K562 (cell line): ENCODE results near the gene SUMF1. TPM values are rescaled to one million over a fixed set of nuclear protein-coding genes. Genes with fewer than 3 reads are reported as not detected.

Experiments
- ASH1L ChIP-seq: fragments of 450-650 bp; IDR thresholded peaks from 2 replicates; pipeline ENCODE4 v1.6.1; 2018; ENCODE audit warnings: borderline replicate concordance, mild to moderate bottlenecking, low read depth; ENCODE audit not compliant: partially characterized antibody
- CEBPB ChIP-seq: fragments of 450-650 bp; IDR thresholded peaks from 2 replicates; pipeline ENCODE4 v1.6.1; 2016; ENCODE audit warnings: missing genetic modification characterization, missing compliant biosample characterization
- DIDO1 ChIP-seq: fragments of 450-650 bp; IDR thresholded peaks from 2 replicates; pipeline ENCODE4 v1.6.1; 2016; ENCODE audit warnings: low read depth, missing biosample characterization, missing genetic modification characterization
- DMBX1 ChIP-seq: fragments of 250-450 bp; sonication (Bioruptor Pico); IDR thresholded peaks from 2 replicates; pipeline ENCODE4 v1.8.0; 2022; ENCODE audit warnings: inconsistent platforms, mild to moderate bottlenecking, moderate library complexity, borderline replicate concordance
- DPF2 ChIP-seq: fragments of 450-650 bp; IDR thresholded peaks from 2 replicates; pipeline ENCODE4 v1.6.1; 2016
- FOXA3 ChIP-seq, 2 experiments: fragments of 450-650 bp in 1 of 2; sonication (generic) in 1 of 2; formaldehyde crosslinking; IDR thresholded peaks in 1 of 2; conservative IDR thresholded peaks in 1 of 2; 2 replicates each; pipeline versions ENCODE4 v1.4.0 to v1.8.0; 2020 to 2022; ENCODE audit warnings: mild to moderate bottlenecking in 2 of 2, missing genetic modification reagents in 1 of 2
- HNRNPK ChIP-seq: fragments of 200-400 bp; formaldehyde crosslinking; IDR thresholded peaks from one replicate; pipeline ENCODE4 v1.6.1; 2018; ENCODE audit warnings: mild to moderate bottlenecking, low read depth, low read length; ENCODE audit not compliant: poor library complexity, severe bottlenecking
- MECOM ChIP-seq: fragments of 250-450 bp; sonication (Bioruptor Pico); IDR thresholded peaks from 2 replicates; pipeline ENCODE4 v1.8.0; 2022; ENCODE audit warnings: inconsistent platforms
- MYBL2 ChIP-seq, 2 experiments: fragments of 450-650 bp in 1 of 2; sonication (generic) in 1 of 2; formaldehyde crosslinking in 1 of 2; IDR thresholded peaks; 2 replicates each; pipeline versions ENCODE4 v1.6.1 to v1.8.1; 2017 to 2022; ENCODE audit warnings: borderline replicate concordance in 1 of 2, inconsistent platforms in 1 of 2, low read depth in 1 of 2, mild to moderate bottlenecking in 1 of 2, missing genetic modification reagents in 1 of 2, moderate library complexity in 1 of 2
- SAFB ChIP-seq: fragments of 200-400 bp; formaldehyde crosslinking; IDR thresholded peaks from 2 replicates; pipeline ENCODE4 v1.6.1; 2017; ENCODE audit warnings: low read depth, low read length, borderline replicate concordance
- SMARCA4 ChIP-seq: fragments of 450-650 bp; IDR thresholded peaks from 2 replicates; pipeline ENCODE4 v1.6.1; 2016
- U2AF1 ChIP-seq: fragments of 200-400 bp; formaldehyde crosslinking; optimal IDR thresholded peaks from 2 replicates; pipeline ENCODE3; 2017; ENCODE audit warnings: mild to moderate bottlenecking, low read depth, low read length, moderate library complexity
- polyA plus RNA-seq, 8 experiments: library from polyadenylated mRNA; depleted of rRNA in 4 of 8; stranded (reverse) in 5 of 8; unstranded in 3 of 8; fragments of >200 nt; fragmentation: Nextera tagmentation in 2 of 8; fragmentation: Illumina TruSeq in 1 of 8; extraction: Ambion mirVana in 2 of 8; extraction: Trizol in 1 of 8; gene quantifications; 2 replicates each; pipeline versions ENCODE4 v1.2.1 to v1.2.3, GENCODE V29; 2011 to 2014; ENCODE audit warnings: inconsistent platforms in 1 of 8, missing spikeins in 1 of 8
- total RNA-seq, 7 experiments: library from RNA; depleted of rRNA in 6 of 7; stranded (reverse); fragments of >200 nt in 6 of 7; fragmentation: Illumina TruSeq in 2 of 7; extraction: Trizol in 2 of 7; gene quantifications; 2 replicates each; pipeline versions ENCODE4 v1.2.1 to v1.2.3, GENCODE V29; 2011 to 2021; ENCODE audit warnings: low replicate concordance in 1 of 7
- TF ChIP-seq, protein P1 (sequence below): sonication (generic); formaldehyde crosslinking; IDR thresholded peaks from 2 replicates; pipeline ENCODE4 v1.8.0; 2022; ENCODE audit warnings: missing genetic modification reagents, mild to moderate bottlenecking, borderline replicate concordance
- TF ChIP-seq, protein P2 (sequence below): fragments of 450-650 bp; IDR thresholded peaks from 2 replicates; pipeline ENCODE4 v1.6.1; 2014; ENCODE audit warnings: low read depth, mild to moderate bottlenecking, moderate library complexity, borderline replicate concordance
- TF ChIP-seq, protein P3 (sequence below): fragments of 200-800 bp; sonication (Bioruptor generic); IDR thresholded peaks from 2 replicates; pipeline ENCODE4 v1.6.1; 2017; ENCODE audit warnings: missing genetic modification characterization, missing compliant biosample characterization
- TF ChIP-seq, protein P4 (sequence below): fragments of 450-650 bp; formaldehyde crosslinking; conservative IDR thresholded peaks from 2 replicates; pipeline ENCODE4 v1.4.0; 2022; ENCODE audit warnings: mild to moderate bottlenecking, missing genetic modification characterization

The SUMF1 gene
- total and polyA plus RNA-seq, 9 of the 15 experiments (the other 6 are each of a cell fraction or from before 2014, with no cell fraction given), result 1.3 to 7.4 (median 4.2) TPM

DNA sequence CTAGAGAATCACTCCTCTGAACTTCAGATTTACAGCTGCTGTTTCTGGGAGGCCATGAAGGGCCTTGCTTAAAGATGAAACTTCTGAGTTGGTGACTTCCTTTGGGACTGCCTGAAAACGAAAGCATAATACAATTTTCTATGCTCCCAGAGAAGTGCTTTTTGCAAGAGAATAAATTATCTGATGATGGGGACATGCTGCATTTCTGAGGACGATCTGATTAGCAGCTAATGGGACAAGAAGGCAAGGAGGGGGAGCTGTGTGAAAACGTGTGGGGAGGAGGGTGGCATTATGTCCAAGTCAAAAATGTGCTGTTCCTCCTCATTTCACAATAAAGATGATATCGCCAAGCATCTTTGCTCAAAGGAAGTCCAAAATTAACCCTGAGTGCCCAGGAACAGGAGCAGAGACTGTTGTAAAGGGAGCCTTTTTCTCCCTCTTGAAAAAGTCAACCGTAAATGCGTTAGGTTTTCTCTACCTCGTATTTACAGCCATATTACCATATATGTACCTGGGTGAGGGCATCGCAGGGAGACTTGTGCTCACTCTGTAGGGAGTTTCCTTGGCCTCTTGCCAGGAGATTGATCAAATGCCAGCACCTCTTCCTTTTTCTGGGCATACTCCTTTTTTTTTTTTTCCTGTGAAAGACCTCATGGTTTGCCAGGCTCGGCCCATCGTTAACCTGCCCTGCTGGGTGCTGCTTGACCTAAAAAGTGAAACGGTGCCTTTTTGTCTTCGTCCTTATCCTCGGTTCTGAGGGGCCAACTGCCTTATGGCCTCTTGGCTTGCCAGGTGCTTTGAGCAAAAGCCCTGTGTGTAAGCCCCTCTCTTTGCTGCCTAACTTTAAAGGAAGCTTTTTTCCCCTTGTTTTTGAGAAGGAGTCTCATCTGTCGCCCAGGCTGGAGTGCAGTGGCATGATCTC is 37.5 kb upstream of the SUMF1 start (continued):
- TF ChIP-seq, protein P1, sequence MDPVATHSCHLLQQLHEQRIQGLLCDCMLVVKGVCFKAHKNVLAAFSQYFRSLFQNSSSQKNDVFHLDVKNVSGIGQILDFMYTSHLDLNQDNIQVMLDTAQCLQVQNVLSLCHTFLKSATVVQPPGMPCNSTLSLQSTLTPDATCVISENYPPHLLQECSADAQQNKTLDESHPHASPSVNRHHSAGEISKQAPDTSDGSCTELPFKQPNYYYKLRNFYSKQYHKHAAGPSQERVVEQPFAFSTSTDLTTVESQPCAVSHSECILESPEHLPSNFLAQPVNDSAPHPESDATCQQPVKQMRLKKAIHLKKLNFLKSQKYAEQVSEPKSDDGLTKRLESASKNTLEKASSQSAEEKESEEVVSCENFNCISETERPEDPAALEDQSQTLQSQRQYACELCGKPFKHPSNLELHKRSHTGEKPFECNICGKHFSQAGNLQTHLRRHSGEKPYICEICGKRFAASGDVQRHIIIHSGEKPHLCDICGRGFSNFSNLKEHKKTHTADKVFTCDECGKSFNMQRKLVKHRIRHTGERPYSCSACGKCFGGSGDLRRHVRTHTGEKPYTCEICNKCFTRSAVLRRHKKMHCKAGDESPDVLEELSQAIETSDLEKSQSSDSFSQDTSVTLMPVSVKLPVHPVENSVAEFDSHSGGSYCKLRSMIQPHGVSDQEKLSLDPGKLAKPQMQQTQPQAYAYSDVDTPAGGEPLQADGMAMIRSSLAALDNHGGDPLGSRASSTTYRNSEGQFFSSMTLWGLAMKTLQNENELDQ (CRISPR knock-in tag), result no peak
- no peak for TF ChIP-seq DIDO1 (tag)
- peak; percentile 45; the same call in 1 of the 2 replicates for TF ChIP-seq CEBPB (tag)
- TF ChIP-seq, protein P2, sequence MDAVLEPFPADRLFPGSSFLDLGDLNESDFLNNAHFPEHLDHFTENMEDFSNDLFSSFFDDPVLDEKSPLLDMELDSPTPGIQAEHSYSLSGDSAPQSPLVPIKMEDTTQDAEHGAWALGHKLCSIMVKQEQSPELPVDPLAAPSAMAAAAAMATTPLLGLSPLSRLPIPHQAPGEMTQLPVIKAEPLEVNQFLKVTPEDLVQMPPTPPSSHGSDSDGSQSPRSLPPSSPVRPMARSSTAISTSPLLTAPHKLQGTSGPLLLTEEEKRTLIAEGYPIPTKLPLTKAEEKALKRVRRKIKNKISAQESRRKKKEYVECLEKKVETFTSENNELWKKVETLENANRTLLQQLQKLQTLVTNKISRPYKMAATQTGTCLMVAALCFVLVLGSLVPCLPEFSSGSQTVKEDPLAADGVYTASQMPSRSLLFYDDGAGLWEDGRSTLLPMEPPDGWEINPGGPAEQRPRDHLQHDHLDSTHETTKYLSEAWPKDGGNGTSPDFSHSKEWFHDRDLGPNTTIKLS, result no peak
- TF ChIP-seq, protein P3, sequence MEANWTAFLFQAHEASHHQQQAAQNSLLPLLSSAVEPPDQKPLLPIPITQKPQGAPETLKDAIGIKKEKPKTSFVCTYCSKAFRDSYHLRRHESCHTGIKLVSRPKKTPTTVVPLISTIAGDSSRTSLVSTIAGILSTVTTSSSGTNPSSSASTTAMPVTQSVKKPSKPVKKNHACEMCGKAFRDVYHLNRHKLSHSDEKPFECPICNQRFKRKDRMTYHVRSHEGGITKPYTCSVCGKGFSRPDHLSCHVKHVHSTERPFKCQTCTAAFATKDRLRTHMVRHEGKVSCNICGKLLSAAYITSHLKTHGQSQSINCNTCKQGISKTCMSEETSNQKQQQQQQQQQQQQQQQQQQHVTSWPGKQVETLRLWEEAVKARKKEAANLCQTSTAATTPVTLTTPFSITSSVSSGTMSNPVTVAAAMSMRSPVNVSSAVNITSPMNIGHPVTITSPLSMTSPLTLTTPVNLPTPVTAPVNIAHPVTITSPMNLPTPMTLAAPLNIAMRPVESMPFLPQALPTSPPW, result peak; percentile 75; the same call in 1 of the 2 replicates
- TF ChIP-seq U2AF1, result no peak
- TF ChIP-seq, protein P4, sequence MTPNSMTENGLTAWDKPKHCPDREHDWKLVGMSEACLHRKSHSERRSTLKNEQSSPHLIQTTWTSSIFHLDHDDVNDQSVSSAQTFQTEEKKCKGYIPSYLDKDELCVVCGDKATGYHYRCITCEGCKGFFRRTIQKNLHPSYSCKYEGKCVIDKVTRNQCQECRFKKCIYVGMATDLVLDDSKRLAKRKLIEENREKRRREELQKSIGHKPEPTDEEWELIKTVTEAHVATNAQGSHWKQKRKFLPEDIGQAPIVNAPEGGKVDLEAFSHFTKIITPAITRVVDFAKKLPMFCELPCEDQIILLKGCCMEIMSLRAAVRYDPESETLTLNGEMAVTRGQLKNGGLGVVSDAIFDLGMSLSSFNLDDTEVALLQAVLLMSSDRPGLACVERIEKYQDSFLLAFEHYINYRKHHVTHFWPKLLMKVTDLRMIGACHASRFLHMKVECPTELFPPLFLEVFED (CRISPR knock-in tag), result 0 out of 2 replicates have a peak, but pooled peaks have one; percentile 9
- TF ChIP-seq FOXA3 (CRISPR knock-in tag; conservative IDR thresholded peaks at IDR 0.05 in 1 of 2, IDR thresholded peaks at IDR 0.05 in 1 of 2), result no peak
- TF ChIP-seq MYBL2 (IDR thresholded peaks at IDR 0.05; ENCODE audit: low read depth), result no peak
- TF ChIP-seq MYBL2 (CRISPR knock-in tag; IDR thresholded peaks at IDR 0.05; ENCODE audit: borderline replicate concordance), result no peak
- no peak for TF ChIP-seq SAFB
- peak; percentile 45; the same call in 1 of the 2 replicates for TF ChIP-seq DPF2
- no peak for TF ChIP-seq HNRNPK
- TF ChIP-seq SMARCA4, result peak; percentile 34; the same call in 1 of the 2 replicates
- TF ChIP-seq ASH1L, result no peak
- TF ChIP-seq DMBX1 (CRISPR knock-in tag), result 0 out of 2 replicates have a peak, but pooled peaks have one; percentile 13
- TF ChIP-seq MECOM (CRISPR knock-in tag), result 0 out of 2 replicates have a peak, but pooled peaks have one; percentile 14
